Fibroblast of the conjunctiva (primary cell): Measurements from ENCODE around the gene A4GNT.

ENCODE experiments used
- DNase-seq: peaks from one replicate; pipeline ENCODE4 v3.0.0-alpha.2; 2010; ENCODE audit warnings: low read depth

The A4GNT gene

DNA sequence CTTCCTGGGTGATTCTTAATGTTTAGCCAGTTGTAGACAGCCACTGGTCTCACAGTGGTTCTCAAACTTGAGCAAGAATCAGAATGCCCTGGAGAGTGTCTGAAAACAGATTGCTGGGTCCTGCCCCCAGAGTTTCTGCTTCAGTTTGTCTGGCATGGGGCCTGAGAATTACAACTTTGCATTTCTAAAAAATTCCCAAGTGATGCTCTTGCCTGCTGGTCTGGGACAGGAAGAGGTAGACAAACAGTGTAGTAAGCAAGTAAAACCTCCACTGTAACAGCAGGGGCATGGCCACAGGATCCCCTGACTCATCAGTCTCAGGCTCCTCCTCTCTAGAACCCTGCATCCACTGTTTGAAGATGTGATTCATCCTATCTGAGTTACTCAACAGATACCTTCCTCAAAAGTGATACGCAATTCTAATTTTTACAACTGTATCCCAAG is 53.3 kb downstream of the A4GNT start:
- peak; percentile 81 for DNase-seq

DNA sequence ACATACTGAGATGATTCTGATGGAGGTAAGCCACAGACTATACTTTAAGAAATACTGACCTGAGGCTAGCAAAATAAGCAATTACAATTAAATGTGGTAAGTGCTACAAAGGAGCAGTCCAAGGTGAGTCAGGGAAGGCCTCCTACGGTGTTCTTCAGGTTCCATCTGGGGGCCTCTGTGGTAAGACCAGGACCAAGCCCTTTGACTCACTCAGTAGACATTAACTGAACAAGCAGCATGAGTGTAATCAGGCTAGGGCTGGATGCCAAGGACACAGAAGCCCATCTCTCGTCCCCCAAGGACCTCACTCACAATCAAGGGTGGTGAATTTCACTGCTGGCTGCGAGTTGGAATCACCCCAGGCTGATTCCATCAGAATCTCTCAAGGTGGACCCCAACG is 54.1 kb downstream of the A4GNT start:
- no peak for DNase-seq
